ENCODE measurements around the gene SOCS7. TPM values are rescaled to one million over a fixed set of nuclear protein-coding genes. Genes with fewer than 3 reads are reported as not detected.

SOCS7 gene
- total RNA-seq, 2 donors from 2014 or later = 20.8 to 24.4 TPM

- no peak for ATAC-seq (replicated peaks)
Observed at GRCh38 chr17:38443356-38444031, 91.8 kb downstream of the SOCS7 start.

GRCh38 chr17:38444151-38444550 is 92.5 kb downstream of the SOCS7 start:
- no peaks in the 10 kb centered on the region for H3K36me3 Mint-ChIP-seq (ENCODE audit: low read depth)
- ATAC-seq (replicated peaks) = peak; percentile 76
- H3K27ac Mint-ChIP-seq = no peak overlapping the region
- H3K27me3 Mint-ChIP-seq = peaks cover 9% of the 10 kb centered on the region
- no peaks in the 10 kb centered on the region for H3K9me3 Mint-ChIP-seq
- no peak overlapping the region for H3K4me3 Mint-ChIP-seq
- H3K4me1 Mint-ChIP-seq = no peaks in the 10 kb centered on the region

More at GRCh38 chr17:38443356-38444031, 91.8 kb downstream of the SOCS7 start:
- Mint-ChIP-seq H3K4me1 (no peaks in the 10 kb centered on the region), H3K9me3 (no peaks in the 10 kb centered on the region), H3K36me3 (ENCODE audit: low read depth) (no peaks in the 10 kb centered on the region), H3K4me3 (no peak overlapping the region), H3K27ac (no peak overlapping the region), H3K27me3 (peaks cover 9% of the 10 kb centered on the region)

- H3K27me3 Mint-ChIP-seq = peaks cover 13% of the 10 kb centered on the region
- no peaks in the 10 kb centered on the region for H3K4me1 Mint-ChIP-seq
- H3K27ac Mint-ChIP-seq = no peak overlapping the region
- H3K36me3 Mint-ChIP-seq (ENCODE audit: low read depth) = no peaks in the 10 kb centered on the region
- H3K9me3 Mint-ChIP-seq = no peaks in the 10 kb centered on the region
- ATAC-seq (replicated peaks) = no peak
- H3K4me3 Mint-ChIP-seq = no peak overlapping the region
Observed at GRCh38 chr17:38447502-38448085, 96.0 kb downstream of the SOCS7 start.

GRCh38 chr17:38448208-38448771 is 96.6 kb downstream of the SOCS7 start:
- Mint-ChIP-seq H3K4me1 (peaks cover 6% of the 10 kb centered on the region), H3K4me3 (no peak overlapping the region), H3K27ac (no peak overlapping the region), H3K9me3 (no peaks in the 10 kb centered on the region), H3K36me3 (ENCODE audit: low read depth) (no peaks in the 10 kb centered on the region), H3K27me3 (peaks cover 19% of the 10 kb centered on the region)
- ATAC-seq (replicated peaks) = peak; percentile 52

GRCh38 chr17:38449364-38449763 is 97.7 kb downstream of the SOCS7 start:
- ATAC-seq (replicated peaks) = no peak
- H3K27ac Mint-ChIP-seq = no peak overlapping the region

GRCh38 chr17:38450557-38451029 is 98.9 kb downstream of the SOCS7 start:
- H3K27ac Mint-ChIP-seq = no peak overlapping the region
- no peak overlapping the region for H3K4me3 Mint-ChIP-seq
- H3K4me1 Mint-ChIP-seq = peaks cover 7% of the 10 kb centered on the region
- peaks cover 27% of the 10 kb centered on the region for H3K27me3 Mint-ChIP-seq
- H3K36me3 Mint-ChIP-seq (ENCODE audit: low read depth) = no peaks in the 10 kb centered on the region
- ATAC-seq (replicated peaks) = no peak
- H3K9me3 Mint-ChIP-seq = no peaks in the 10 kb centered on the region

More at GRCh38 chr17:38449364-38449763, 97.7 kb downstream of the SOCS7 start:
- Mint-ChIP-seq H3K27me3 (peaks cover 20% of the 10 kb centered on the region), H3K4me1 (peaks cover 7% of the 10 kb centered on the region), H3K9me3 (no peaks in the 10 kb centered on the region), H3K4me3 (no peak overlapping the region), H3K36me3 (ENCODE audit: low read depth) (no peaks in the 10 kb centered on the region)

- ATAC-seq (replicated peaks) = no peak
- Mint-ChIP-seq H3K4me1 (peaks cover 7% of the 10 kb centered on the region), H3K9me3 (no peaks in the 10 kb centered on the region), H3K27ac (no peak overlapping the region), H3K27me3 (peaks cover 30% of the 10 kb centered on the region), H3K4me3 (no peak overlapping the region), H3K36me3 (ENCODE audit: low read depth) (no peaks in the 10 kb centered on the region)
Observed at GRCh38 chr17:38451030-38451839, 99.6 kb downstream of the SOCS7 start.

GRCh38 chr17:38451840-38452529 is 100.3 kb downstream of the SOCS7 start:
- peaks cover 7% of the 10 kb centered on the region for H3K4me1 Mint-ChIP-seq
- no peak for ATAC-seq (replicated peaks)
- no peaks in the 10 kb centered on the region for H3K9me3 Mint-ChIP-seq
- H3K4me3 Mint-ChIP-seq = no peak overlapping the region
- H3K36me3 Mint-ChIP-seq (ENCODE audit: low read depth) = no peaks in the 10 kb centered on the region
- H3K27ac Mint-ChIP-seq = no peak overlapping the region
- H3K27me3 Mint-ChIP-seq = peaks cover 32% of the 10 kb centered on the region

- Mint-ChIP-seq H3K9me3 (no peaks in the 10 kb centered on the region), H3K27ac (no peak overlapping the region), H3K4me3 (peak overlapping the region; percentile 13), H3K36me3 (ENCODE audit: low read depth) (no peaks in the 10 kb centered on the region), H3K4me1 (peaks cover 7% of the 10 kb centered on the region), H3K27me3 (peaks cover 38% of the 10 kb centered on the region)
- ATAC-seq (replicated peaks) = no peak
Observed at GRCh38 chr17:38452719-38453118, 101.1 kb downstream of the SOCS7 start.

GRCh38 chr17:38453951-38454421 is 102.3 kb downstream of the SOCS7 start:
- no peak for ATAC-seq (replicated peaks)
- Mint-ChIP-seq H3K27me3 (peaks cover 38% of the 10 kb centered on the region), H3K4me3 (no peak overlapping the region), H3K27ac (no peak overlapping the region), H3K4me1 (peaks cover 7% of the 10 kb centered on the region), H3K36me3 (ENCODE audit: low read depth) (no peaks in the 10 kb centered on the region), H3K9me3 (no peaks in the 10 kb centered on the region)

- Mint-ChIP-seq H3K4me3 (no peak overlapping the region), H3K4me1 (peaks cover 7% of the 10 kb centered on the region), H3K36me3 (ENCODE audit: low read depth) (no peaks in the 10 kb centered on the region), H3K27ac (no peak overlapping the region), H3K27me3 (peaks cover 38% of the 10 kb centered on the region), H3K9me3 (no peaks in the 10 kb centered on the region)
- ATAC-seq (replicated peaks) = no peak
Observed at GRCh38 chr17:38454532-38454931, 102.9 kb downstream of the SOCS7 start.
